ENCODE measurements around the gene SLC12A4.

Gene SLC12A4

DNA sequence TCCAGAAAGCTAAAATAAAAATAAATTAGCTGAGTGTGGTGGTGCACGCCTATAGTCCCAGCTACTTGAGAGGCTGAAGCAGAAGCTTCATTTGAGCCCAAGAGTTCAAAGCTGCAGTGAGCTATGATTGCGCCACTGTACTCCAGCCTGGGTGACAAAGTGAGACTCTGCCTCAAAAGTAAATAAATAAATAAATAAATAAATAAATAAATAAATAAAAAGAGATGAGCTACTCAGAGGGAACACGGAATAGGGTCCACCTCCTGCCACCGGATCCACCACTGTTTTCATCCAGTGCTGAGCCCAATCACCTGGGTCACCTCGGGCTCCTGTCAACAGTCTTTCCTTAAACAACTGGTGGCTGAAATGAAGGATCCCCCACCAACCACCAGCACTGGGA, 18.5 kb upstream of the SLC12A4 start:
- TF ChIP-seq, protein P1, sequence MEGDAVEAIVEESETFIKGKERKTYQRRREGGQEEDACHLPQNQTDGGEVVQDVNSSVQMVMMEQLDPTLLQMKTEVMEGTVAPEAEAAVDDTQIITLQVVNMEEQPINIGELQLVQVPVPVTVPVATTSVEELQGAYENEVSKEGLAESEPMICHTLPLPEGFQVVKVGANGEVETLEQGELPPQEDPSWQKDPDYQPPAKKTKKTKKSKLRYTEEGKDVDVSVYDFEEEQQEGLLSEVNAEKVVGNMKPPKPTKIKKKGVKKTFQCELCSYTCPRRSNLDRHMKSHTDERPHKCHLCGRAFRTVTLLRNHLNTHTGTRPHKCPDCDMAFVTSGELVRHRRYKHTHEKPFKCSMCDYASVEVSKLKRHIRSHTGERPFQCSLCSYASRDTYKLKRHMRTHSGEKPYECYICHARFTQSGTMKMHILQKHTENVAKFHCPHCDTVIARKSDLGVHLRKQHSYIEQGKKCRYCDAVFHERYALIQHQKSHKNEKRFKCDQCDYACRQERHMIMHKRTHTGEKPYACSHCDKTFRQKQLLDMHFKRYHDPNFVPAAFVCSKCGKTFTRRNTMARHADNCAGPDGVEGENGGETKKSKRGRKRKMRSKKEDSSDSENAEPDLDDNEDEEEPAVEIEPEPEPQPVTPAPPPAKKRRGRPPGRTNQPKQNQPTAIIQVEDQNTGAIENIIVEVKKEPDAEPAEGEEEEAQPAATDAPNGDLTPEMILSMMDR (IDR thresholded peaks at IDR 0.05; ENCODE audit: control insufficient read depth, insufficient read depth, low read depth, low read length, missing control alignments): no peak

GRCh38 chr16:67982011-67982696, 13.7 kb upstream of the SLC12A4 start:
- TF ChIP-seq, protein P1 (IDR thresholded peaks at IDR 0.05; ENCODE audit: control insufficient read depth, insufficient read depth, low read depth, low read length, missing control alignments): no peak
- H3K4me3 ChIP-seq (ENCODE audit: control insufficient read depth, low read depth, low read length): no peak overlapping the region
- DNase-seq (ENCODE audit: low read depth): no peak

More for the DNA sequence above, 18.5 kb upstream of the SLC12A4 start:
- DNase-seq (ENCODE audit: low read depth): no peak
- H3K4me3 ChIP-seq (ENCODE audit: control insufficient read depth, low read depth, low read length): no peak overlapping the region

DNA sequence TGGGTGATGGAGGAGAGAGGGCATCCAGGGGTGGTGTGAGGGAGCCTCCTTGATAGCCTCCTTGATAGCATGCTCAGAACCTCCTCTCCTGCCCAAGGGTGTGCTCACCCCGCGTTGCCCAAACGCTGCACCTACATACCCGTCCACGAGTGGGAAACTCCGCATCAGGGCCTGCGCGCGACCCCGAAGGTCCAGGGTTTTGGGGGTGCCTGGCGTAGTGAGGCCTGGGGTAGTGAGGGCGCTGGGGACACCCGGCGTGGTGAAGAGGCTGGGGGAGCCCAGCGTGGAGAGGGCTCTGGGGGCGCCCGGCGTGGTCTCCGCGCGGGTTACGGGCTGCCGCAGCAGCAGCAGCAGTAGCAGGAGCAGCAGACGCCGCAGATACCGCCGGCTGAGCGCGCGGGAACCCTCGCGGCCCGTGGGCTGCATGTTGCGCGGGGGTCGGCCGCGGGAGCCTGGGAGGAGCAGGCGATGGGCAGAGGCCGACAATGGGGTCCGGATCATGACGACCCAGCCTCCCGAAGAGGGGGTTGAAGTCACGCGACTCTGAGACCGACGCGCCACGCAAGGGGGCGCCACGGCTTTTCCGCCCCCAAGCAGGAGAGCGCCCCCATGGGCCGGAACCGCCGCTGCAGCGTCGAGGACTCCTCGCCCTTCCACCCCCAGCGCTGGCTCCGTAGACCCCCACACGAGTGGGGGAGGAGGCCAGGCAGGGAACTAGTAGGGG, 11.7 kb upstream of the SLC12A4 start, which contains the start of gene DPEP3:
TSS of gene DPEP3 (minus strand) at position 545 of the 724 bp plus-strand sequence. CDS start at position 426, 119 bp downstream.
- TF ChIP-seq, protein P1 (IDR thresholded peaks at IDR 0.05; ENCODE audit: control insufficient read depth, insufficient read depth, low read depth, low read length, missing control alignments): peak; percentile 5
- no peak for DNase-seq (ENCODE audit: low read depth)
- H3K4me3 ChIP-seq (ENCODE audit: control insufficient read depth, low read depth, low read length): no peak within 1 kb of the TSS

- no peak for DNase-seq (ENCODE audit: low read depth)
- TF ChIP-seq, protein P1 (IDR thresholded peaks at IDR 0.05; ENCODE audit: control insufficient read depth, insufficient read depth, low read depth, low read length, missing control alignments): no peak
- no peak overlapping the region for H3K4me3 ChIP-seq (ENCODE audit: control insufficient read depth, low read depth, low read length)
These were observed 9.2 kb upstream of the SLC12A4 start for GRCh38 chr16:67977469-67978227.

DNA sequence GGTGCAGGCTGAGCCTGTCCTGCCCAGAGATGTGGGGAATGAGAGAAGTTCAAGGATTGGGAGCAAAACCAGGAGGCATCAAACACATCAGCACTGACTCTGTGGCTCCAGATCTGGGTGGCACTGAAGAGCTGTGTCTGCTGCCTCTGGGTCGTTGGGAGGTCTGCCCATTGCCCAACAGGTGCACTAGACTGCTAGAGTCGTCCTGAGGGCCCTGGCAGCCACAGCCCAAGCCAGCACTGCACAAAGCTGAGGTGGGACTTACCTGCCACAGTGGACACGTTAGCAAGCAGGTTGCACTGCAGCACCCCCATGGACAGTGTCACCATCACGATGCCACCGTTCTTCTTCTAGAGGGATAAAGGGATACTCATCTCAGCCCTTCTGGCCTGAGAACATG, 8.6 kb upstream of the SLC12A4 start:
- TF ChIP-seq, protein P1 (IDR thresholded peaks at IDR 0.05; ENCODE audit: control insufficient read depth, insufficient read depth, low read depth, low read length, missing control alignments): no peak
- DNase-seq (ENCODE audit: low read depth): no peak
- H3K4me3 ChIP-seq (ENCODE audit: control insufficient read depth, low read depth, low read length): no peak overlapping the region

DNA sequence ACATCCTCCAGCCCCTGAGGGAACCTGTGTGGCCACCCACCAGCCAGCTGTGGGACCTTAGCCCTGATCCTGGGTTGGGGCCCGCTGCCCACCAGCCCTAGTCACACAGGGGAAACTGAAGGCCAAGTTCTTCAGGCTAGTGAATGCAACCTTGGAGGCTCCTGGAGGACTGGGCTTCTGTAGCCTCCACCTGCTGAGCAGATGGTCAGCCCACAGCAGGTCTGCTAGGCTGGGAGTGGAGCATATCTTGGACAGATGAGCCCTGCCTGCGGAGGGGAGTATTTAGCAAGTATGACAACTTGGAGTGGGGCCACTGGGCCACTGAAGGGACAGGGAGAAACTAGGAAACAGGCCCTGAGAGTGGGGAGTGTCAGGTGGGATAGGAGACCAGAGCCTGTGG, 7.8 kb upstream of the SLC12A4 start:
- DNase-seq (ENCODE audit: low read depth): no peak
- TF ChIP-seq, protein P1 (IDR thresholded peaks at IDR 0.05; ENCODE audit: control insufficient read depth, insufficient read depth, low read depth, low read length, missing control alignments): no peak
- H3K4me3 ChIP-seq (ENCODE audit: control insufficient read depth, low read depth, low read length): no peak overlapping the region
